GM12872 (cell line): ENCODE results near the gene ITPRIPL1.

ENCODE experiments used
- CTCF ChIP-seq: IDR thresholded peaks from 3 replicates; pipeline ENCODE4 v1.5.1; 2011; ENCODE audit warnings: low read depth, mild to moderate bottlenecking, low read length, moderate library complexity; ENCODE audit not compliant: insufficient read depth

The ITPRIPL1 gene

GRCh38 chr2:96304606-96305005 is 20.5 kb upstream of the ITPRIPL1 start:
- TF ChIP-seq CTCF = no peak

GRCh38 chr2:96305091-96305978 is 19.8 kb upstream of the ITPRIPL1 start, which contains the start of gene SNRNP200:
SNRNP200 (minus strand) TSS chr2:96305546; CDS start chr2:96305437, 109 bp downstream.
- TF ChIP-seq CTCF = no peak

GRCh38 chr2:96305979-96306308 is 19.2 kb upstream of the ITPRIPL1 start:
- TF ChIP-seq CTCF = no peak

- TF ChIP-seq CTCF = no peak
Observed at GRCh38 chr2:96306370-96306769, 18.7 kb upstream of the ITPRIPL1 start.

GRCh38 chr2:96308248-96308647 is 16.9 kb upstream of the ITPRIPL1 start:
- TF ChIP-seq CTCF = no peak

- no peak for TF ChIP-seq CTCF
Observed at GRCh38 chr2:96315005-96315399, 10.1 kb upstream of the ITPRIPL1 start.

- no peak for TF ChIP-seq CTCF
Observed at GRCh38 chr2:96315400-96316071, 9.6 kb upstream of the ITPRIPL1 start.
